HG02981 (cell line): ENCODE data around the gene ADCY3.

Source experiments
- ATAC-seq: cut with Tn5 transposase; IDR thresholded peaks from one replicate; pipeline ENCODE4 v1.9.1; 2021; ENCODE audit warnings: mild to moderate bottlenecking, moderate library complexity; ENCODE audit not compliant: unreplicated experiment

ADCY3 gene

GRCh38 chr2:24906466-24906865, 13.6 kb downstream of the ADCY3 start:
- no peak for ATAC-seq

GRCh38 chr2:24903161-24904103, 16.6 kb downstream of the ADCY3 start:
- no peak for ATAC-seq

GRCh38 chr2:24899361-24899910, 20.6 kb downstream of the ADCY3 start:
- no peak for ATAC-seq

DNA sequence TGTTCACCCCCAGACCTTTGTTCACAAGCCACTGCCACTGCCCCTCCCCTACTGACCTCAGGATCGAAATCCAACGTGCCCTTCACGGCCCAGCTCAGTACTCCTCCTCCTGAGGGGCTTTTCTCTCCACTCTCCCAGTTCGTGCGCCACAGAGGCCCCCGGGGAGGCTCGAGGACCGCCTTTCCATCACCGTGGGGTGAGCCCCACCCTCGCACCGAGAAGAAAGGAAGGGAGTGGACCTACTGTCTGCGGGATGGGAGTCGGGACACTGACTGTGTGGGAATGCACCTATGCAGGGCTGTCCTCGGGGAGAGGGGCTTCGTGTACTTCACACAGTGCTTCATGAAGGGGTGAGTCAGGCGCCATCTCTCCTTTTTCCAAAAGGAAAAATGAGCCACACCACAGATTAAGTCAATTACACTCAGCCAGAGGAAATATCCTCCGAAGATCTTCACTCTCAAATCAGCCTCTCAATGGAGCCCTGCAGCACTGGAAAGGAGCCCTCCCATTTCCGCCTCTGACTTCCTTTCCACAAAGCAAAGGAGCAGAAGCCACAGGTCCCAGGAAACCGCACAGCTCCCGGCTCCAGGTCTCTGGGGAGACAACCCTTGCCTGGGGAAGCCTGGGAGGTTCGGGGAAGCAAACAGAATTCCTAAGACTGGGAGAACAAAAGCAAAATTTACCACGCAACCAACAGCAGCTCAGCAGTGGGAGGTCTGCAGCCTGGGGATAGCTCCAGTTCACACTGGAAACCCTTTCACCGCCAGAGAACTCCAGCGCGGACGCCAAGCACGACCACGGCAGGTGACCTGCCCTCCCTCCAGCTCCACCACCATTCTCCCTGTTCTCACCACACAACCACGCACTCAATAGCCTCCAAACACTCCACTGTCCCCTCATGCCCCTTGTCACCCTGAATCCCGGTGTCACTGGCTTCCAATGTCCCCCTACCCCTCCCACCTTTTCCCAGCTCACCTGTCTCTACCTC, 21.6 kb downstream of the ADCY3 start:
- ATAC-seq: no peak

- ATAC-seq: no peak
Measured at GRCh38 chr2:24894750-24895149, 25.3 kb downstream of the ADCY3 start.

GRCh38 chr2:24893934-24894333, 26.1 kb downstream of the ADCY3 start:
- ATAC-seq: no peak

DNA sequence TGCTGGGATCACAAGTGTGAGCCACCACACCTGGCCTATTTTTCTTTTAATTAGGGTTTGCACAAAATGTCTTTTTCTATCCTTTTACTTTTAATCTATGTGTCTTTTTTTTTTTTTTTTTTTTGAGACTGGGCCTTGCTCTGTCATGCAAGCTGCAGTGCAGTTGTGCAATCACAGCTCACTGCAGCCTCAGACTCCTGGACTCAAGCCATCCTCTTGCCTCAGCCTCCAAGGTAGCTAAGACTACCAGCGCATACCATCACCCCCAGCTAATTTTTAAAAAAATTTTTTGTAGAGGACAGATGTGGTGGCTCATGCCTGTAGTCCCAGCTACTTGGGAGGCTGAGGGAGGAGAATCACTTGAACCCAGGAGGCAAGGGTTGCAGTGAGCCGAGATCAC, 27.1 kb downstream of the ADCY3 start:
- no peak for ATAC-seq

GRCh38 chr2:24891201-24891600, 28.8 kb downstream of the ADCY3 start:
- no peak for ATAC-seq

DNA sequence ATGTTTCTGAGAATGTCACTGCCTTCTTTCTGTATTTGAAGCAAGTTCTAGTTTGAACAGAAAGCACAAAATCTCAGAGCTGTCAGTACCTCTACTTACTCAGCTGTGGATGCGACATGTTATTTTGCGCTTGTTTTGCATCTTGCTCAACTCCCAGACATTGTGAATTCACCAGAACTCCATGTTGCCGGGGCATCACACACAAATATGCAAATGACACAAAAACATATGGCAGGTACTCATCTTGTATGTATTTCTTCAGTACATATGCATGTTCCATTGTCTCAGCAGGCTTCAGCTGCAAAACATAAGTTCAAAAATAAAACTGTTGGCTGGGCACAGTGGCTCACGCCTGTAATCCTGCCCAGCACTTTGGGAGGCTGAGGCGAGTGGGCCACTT, 30.8 kb downstream of the ADCY3 start:
- no peak for ATAC-seq

- ATAC-seq: no peak
Measured at GRCh38 chr2:24888177-24888576, 31.9 kb downstream of the ADCY3 start.

DNA sequence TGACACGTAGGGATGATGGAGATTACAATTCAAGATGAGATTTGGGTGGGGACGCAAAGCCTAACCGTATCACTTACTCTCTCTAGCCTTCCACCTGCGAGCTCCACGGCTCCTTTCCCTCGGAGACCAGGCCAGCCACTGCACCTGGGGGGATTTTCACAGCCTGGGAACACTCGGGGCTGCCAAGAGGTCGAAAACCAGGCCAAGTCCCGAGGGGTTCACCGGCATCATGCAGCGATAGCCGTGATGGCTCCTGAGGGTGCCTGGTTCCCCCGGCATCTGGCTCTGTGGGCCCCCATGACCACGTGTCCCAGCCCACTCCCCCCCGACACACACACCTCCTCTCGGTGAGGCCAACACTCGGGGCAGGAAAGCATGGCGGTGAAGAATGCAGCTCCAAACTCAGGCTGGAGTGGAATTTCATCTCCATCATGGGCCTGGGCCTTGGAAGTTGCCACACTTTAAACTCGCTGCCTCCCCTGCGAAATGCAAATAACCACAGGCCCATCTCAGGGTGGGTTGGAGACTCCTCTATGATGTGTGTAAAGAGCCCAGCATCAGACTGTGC, 32.6 kb downstream of the ADCY3 start:
- ATAC-seq: no peak

DNA sequence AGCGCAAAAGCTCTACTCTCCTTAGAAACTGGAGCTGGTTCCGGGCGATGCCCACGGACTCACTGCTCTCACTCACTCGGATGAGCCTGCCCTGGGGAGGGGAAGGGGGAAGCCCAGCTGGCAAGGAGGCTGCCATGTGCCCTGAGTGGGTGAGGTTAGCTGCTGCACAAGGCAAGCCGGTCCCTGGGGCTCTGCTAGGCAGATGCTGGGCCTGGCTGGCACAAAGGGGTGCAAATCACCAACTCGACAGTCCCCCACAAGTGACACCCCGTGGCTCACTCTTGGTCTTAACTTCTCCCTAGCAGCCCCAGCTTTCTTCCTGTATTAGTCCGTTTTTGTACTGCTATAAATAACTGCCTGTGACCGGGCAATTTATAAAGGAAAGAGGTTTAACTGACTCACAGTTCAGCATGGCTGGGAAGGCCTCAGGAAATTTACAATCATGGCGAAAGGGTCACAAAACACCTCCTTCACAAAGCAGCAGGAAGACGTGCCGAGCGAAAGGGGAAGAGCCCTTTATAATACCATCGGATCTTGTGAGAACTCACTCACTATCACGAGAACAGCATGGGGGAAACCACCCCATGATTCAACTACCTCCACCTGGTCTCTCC, 33.2 kb downstream of the ADCY3 start:
- no peak for ATAC-seq

- no peak for ATAC-seq
Measured at GRCh38 chr2:24886126-24886501, 33.9 kb downstream of the ADCY3 start.

DNA sequence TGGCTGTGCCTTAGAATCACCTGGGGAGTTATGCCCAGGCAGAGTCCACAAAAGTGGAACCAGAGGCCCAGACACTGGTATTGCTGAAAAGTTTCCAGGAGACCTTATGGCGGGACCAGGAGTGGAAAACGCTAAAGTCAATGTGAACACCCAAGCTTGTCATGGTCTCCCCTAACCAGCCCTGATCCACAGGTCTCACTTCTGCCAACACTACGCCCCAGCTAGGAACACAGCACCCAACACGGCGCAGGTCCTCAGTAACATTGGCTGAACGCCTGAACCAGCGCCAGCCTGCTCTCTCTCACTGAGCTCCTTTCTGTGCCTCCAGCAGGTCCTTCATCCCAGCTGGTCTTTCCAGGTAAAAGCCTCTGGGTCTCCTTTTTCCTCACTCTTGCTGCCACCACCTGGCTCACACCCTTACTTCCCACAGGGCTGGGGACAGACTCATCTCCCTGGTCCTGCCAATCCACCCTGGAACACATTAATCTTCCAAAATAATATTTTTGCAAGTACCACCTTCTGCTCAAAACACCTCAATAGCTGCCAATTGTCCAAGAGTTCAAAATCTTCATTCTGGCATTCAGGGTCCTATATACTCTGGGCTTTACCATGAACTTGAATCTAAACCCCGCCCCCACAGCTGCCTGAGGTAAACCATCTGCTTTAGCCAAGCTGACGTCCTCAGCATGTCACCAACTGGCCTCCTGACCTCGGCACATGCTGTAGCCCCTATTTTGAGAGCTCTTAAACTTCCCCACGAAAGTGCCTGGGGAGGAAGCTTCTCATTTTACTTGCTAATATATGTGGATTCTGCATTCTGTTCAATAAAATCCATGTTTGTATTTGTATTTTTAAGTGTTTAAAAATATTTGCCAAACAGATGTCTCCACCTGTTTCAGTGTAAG, 34.6 kb downstream of the ADCY3 start:
- ATAC-seq: no peak

DNA sequence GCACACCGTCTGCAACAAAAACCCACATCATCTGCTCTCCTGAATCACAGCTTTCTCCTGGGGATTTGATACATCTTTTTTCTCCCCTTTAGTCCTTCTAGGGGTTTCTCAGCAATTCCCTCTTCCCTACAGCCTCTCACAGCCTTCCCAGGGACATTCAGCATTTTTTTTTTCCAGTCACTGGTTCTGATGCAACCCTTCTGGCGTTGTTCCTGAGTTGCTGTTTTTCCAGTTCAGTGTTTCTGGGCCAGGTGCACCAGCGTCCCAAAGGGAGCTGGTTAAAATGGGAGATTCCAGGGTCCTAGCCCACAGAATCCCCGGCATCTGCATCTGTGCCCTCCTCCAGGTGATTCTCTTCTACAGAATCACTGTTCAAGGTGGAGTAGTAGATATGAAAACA, 36.1 kb downstream of the ADCY3 start:
- ATAC-seq: no peak

DNA sequence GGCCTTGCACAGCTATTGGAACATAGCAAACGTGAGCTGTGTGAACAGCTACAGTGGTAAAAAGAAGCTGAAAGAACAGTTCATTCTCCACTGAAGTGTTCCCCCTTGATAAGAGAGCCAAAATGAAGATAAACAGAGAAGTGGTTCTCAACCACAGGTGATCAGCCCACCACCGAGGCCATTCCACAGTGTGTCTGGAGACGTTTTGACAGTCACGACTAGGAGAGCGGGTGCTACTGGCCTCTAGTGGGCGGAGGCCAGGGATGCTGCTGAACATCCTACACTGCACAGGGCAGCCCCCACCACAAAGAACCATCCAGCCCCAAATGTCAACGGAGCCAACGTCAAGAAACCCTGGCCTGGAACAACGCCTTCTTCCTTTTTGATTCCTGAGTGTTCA, 38.4 kb downstream of the ADCY3 start:
- no peak for ATAC-seq

DNA sequence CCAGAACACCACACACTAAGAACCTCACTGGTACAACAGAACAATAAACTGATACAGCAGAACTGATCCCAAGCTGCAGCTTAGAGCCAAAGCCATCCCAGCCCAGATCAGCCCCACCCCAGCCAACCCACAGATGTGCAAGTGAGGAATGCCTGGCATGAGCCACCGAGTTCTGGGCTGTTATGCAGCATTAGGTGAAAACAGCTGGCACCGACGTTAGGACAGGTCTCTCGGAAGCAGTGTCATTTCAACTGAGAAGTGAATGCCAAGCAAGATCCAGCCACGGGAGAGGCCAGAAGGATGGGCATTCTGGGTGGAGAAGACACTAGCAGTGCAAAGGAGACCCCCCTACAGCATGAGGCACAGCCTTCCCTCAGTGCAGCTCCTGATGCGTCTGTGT, 38.9 kb downstream of the ADCY3 start:
- no peak for ATAC-seq

GRCh38 chr2:24878341-24878740, 41.7 kb downstream of the ADCY3 start:
- ATAC-seq: no peak

GRCh38 chr2:24877646-24878045, 42.4 kb downstream of the ADCY3 start:
- no peak for ATAC-seq

DNA sequence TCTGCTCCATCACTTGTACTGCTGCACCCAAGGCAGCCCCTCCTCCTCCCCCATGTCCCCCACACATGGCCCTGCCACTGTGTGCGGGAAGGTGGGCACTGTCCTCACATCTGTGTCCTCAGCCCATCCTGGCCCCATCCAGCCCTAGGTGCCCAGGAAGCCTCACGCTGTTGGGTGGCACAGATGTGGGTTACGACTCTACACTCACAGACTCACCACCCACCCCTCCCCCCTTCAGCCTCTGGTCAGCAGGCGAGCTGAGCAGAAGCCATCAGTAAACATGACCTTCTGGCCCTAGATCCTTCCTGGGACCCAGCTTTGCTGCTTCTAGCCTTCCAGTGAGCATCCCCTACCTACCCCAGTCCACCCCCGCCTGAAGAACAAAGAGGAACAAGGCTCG, 43.0 kb downstream of the ADCY3 start:
- no peak for ATAC-seq
